GM19193 (cell line): ENCODE data around the gene GPR139.

Source experiments
- POLR2A ChIP-seq: IDR thresholded peaks from 4 replicates; pipeline ENCODE4 v1.6.1; 2011; ENCODE audit not compliant: insufficient read depth, insufficient read length; ENCODE audit errors: extremely low read depth

The GPR139 gene

DNA sequence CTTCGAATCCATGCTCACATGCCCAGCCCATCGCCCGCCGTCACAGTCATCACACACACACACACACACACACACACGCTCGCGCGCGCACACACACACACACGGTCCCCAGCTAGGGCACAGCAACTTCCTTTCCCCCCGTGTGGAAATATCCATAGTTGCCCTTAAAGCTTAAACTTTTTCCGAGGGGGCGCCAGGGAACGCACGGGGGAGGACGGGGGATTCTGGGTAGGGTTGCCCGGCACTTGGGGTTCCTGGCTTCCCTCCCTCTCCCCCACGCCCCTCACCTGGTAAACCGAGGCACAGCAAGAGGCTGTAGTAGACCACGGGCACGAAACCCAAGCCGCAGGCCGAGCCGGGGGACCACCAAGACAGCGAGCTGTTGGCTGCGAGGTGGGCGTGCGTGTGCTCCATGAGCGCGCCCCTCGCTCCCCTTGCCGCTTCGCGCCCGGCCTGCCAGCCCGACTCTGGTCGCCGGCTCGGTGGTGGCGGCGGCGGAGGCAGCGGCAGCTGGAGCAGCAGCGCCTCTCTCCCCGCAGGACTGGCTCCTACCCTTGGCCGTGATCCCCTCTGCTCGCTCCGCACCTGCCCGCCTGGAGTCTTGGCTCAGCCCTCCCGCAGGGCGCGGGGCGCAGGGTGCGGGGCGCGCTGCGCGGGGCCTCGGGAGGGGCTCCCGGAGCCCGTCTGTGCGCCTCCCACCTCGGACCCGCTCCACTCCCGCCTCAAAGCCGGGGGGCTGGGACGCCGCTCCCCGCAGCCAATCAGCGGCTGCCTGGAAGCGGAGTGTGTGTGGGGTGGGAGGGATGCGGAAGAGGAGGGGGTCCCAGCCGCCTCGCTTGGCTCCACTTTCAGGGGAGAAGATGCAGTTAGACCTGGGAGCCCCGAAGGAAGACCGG is at the start of gene GPR139:
TSS of gene GPR139 (minus strand) at position 688 of the 896 bp plus-strand sequence. CDS start at position 414, 274 bp downstream.
- TF ChIP-seq POLR2A, result no peak

DNA sequence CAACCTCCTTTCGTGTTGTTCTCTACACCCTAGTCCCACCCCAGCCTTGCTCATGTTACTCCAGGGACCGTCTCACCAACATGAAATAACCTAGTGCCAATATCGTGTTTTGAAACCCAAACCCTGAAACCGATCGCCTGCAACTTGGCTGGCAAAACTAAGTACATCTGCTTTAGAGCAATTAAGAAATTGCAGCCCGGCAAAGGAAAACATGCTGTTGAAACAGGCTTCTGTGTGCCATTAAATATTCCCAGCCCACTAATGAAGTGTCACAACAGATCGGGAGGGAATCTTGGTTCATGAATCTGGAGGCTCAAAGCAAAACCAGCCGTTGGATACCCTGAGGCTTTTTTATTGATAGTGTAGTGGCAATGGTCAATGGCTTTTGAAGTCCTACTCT is 48.3 kb upstream of the GPR139 start:
- no peak for TF ChIP-seq POLR2A

DNA sequence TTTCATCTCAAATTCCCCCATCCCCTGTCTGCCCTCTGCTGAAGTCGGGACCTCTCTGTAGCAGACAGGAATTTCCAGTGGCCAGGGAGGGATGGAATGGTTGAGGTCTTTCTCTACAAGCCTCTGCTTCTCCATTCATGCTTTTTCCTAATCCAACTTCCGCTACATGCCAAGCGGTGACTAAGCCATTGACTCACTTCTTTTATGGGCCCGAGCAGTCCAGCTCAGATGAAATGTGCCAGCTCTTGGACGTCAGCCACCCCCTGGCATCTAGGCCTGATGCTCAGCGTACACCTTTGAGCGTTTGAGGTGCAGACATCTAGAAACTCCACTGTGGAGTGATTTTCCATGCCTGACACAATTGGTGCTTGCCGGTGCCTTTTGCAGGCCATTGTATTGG is 40.7 kb upstream of the GPR139 start:
- TF ChIP-seq POLR2A, result no peak

DNA sequence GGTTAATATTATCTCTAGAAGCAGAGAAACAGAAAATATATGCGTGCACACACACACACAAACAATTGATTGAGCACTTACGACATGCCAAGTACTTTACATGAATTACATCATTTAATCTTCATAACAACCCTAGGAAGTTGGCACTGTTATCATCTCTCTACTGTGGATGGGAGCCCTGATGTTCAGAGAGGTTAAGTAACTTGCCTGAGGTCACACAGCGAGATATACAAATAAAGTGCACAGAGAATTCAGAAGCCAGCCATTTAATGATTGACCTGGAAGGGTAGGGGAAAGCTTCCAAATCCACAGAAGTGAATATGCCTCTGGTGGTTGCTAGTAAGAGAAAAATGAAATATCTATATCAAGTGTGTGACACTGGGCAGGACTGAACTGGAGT is 37.5 kb upstream of the GPR139 start:
- TF ChIP-seq POLR2A, result no peak

DNA sequence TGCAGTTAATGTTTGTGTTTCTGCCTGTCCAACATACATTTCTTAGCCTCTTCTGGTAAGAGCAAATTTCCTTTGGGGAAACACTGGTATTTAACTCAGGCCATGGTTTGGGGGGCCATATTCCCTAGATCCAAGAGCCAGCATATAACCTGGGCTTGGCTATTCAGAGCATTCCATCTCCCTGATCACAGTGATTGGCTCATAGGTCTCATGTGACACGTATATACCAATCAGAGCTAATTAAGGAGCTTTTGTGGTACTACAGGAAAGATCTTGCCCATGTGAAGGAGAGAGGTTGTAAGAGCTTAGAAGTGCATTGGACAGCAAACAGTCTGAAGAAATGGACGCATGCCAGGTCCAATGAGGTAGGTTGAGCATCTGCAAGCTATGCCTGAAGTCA is 33.4 kb upstream of the GPR139 start:
- no peak for TF ChIP-seq POLR2A

DNA sequence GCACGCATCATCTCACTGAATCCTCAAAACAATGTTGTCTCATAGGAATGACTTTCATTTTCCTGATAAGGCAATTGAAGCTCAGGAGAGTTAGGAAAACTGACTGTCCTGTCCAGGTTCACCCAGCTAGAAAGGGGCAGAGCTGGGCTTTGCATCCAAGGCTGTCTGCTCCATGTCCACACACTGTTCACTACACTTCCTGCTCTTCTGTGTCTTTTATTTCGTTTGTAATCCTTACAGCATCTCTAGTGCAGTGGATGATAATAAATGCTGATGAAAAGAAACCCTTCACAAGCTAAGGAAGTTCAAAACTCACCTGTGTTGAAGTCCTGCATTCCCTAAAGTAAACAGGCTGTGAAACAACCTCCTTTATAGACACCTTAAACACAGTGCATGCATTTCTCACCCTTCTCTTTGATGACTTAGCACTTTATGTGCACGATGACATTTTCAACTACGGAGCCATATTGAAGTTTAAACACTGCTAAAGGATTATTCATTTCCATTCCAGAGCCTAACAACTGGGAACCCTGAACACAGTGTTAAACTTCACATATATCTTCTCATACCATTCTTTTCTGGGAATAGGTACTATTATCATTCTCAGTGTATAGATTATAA is 31.0 kb upstream of the GPR139 start:
- no peak for TF ChIP-seq POLR2A

DNA sequence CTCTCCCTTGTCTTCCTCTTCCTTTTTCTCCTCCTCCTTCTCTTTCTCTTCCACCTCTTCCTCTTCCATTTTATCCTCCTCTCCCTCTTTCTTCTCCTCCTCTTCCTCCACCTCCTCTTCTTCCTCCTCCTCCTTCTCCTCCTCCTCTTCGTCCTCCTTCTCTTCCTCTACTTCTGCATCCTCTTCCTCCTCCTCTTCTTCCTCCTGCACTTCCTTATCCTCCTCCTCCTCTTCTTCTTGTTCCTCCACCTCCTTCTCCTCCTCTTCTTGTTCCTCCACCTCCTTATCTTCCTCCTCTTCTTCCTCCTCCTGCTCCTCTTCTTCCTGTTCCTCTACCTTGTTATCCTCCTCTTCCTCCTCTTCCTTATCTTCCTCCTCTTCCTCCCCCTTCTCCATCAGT is 28.8 kb upstream of the GPR139 start:
- TF ChIP-seq POLR2A, result no peak

DNA sequence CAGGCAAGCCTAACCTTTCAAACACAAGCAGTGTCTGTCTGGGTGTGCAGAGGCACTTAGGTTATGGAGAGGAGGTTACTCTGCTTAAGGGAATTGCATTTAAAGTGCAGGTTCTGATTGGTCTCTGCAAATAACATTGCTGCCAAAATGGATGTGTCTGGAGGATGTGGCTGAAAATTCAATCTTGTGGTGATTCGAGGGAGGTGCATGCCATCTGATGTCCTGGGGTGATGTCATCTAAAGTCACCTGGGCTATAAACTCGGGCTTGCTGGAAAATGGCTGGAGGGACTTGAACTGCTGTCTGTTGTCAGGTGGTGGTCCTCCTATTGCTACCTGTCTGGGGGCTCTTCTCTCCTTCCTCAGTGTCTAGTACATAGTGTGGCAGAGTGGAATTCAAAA is 28.3 kb upstream of the GPR139 start:
- no peak for TF ChIP-seq POLR2A

DNA sequence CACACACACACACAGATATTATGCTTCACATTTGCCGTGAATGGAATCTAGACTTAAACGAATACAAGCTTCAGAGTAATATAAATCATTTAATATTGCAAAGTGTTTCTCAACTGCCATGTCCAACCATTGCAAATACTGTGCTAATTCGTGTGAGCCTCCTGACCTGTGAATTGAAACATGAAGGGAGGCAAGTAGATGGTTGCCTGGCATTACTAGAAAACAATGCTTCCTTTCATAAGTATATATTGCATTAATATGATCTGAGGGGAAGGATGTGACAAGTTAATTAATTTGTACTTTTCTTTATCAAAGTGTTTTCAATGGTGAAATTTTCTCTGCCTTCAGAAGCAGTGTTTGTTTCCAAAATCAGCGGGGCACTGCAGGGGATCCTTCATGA is 25.7 kb upstream of the GPR139 start:
- TF ChIP-seq POLR2A, result no peak

DNA sequence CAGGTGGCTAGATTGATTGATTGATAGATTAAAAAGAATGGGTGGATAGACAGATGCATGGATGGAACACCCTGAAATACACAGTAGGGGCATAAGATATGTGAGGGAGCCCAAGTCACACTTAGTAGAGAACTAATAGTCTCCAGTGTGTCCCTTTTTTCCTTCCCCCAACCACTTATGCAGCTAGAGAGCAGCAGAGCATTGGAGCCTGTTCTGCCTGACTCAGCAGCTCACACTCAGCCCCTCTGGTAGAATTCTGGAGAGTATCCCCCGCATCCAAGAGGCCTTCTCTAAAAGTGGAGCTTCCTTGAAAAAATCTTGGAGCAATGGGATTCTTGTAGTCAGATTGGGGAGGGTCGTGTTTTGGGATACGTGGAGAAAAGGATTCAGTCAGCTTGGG is 20.5 kb upstream of the GPR139 start:
- no peak for TF ChIP-seq POLR2A

DNA sequence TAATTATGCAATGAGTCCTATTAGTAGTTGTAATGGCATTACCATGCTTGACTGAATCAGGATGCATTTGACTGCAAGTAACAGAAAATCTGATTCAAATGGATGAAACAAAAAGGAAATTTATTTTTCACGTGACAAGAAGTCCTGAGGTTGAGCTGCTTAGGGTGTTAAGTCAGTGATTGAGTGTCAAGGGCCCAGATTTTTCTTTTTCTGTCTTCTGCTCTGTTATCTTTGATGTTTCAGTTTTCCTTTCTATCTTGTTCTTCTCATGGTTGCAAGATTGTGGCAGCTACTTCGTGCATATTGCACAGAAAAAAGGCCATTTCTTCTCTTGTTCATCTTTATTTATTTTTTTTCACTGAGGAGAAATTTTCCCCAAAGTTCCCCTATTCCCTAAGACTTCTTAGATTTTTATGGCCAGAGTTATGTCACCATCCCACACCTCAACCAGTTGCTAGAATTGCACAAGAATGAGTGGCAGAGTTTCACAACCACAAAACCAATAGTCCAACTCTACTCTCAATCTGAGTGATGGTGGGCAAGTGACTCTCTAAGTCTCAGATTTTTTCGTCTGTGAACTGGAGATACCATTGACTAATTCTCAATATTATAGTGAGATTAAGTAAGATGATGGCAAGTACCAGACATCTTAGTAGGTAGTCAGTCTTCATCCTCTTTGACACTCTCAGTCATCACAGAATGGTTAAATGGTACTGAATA is 15.7 kb upstream of the GPR139 start:
- no peak for TF ChIP-seq POLR2A

DNA sequence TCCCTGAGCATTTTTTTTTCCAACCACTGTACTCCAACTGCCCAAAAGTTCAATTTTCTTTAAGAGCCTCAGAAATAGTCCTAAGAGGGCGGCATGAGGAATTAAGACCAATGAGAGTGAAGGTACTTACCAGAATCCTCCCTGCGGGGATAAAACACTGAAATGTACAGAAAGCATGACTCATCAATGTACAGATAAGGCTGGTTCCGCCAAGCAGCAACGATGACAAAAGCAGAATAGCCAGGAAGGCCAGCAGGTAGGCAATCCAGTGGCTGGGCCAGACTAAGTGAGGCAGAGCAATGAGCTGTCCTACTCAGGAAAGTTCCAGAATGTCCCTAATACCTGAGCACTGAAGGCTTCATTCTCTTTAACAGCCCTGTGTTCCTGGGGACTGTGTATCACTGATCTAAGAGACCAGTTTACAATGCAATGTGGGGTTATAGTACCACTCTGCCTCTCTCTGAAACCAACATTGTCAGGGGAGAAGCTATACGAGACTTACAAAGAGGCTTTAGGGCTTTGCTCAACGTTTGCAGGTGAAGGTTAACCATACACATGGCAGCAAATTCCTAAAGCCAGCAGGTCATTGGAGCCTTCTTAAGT is 11.0 kb upstream of the GPR139 start:
- no peak for TF ChIP-seq POLR2A

DNA sequence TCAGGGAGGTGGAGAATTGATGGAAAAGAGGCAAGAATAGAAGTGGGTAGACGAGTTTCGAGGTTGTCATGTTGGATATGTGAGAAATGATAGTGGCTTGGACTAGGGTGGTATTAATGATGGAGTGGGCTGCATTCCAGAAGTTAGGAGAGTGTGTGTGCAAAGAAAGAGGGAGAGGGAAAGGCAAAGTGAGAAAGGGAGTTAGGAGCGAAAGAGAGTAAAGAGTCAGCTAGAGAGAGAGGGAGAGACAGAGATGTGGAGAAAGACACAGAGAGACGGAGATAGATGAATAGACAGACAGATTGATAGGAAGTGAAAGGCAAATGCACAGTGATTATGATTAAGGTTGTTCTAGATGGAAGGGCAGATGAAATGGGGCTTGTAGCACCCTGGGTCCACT is 5.4 kb upstream of the GPR139 start:
- TF ChIP-seq POLR2A, result no peak

DNA sequence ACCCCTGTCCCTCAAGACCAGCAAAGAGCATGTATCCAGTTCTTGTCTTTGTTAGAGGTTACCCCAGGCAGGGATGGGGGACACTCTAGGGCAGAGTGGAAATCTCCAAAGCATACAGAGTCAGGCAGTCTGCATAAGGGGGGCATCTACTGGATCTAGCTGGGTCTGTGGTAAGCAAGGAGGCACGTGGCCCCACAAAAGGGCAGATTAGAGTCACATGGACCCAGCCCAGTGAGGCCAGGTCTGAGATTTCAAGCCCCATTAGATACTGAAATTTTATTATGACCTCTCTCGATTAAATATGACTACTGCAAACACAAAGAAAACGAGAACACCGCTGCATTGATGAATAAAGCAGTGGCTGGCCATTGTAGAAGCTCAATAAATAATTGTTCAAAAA is 1.6 kb upstream of the GPR139 start:
- no peak for TF ChIP-seq POLR2A

DNA sequence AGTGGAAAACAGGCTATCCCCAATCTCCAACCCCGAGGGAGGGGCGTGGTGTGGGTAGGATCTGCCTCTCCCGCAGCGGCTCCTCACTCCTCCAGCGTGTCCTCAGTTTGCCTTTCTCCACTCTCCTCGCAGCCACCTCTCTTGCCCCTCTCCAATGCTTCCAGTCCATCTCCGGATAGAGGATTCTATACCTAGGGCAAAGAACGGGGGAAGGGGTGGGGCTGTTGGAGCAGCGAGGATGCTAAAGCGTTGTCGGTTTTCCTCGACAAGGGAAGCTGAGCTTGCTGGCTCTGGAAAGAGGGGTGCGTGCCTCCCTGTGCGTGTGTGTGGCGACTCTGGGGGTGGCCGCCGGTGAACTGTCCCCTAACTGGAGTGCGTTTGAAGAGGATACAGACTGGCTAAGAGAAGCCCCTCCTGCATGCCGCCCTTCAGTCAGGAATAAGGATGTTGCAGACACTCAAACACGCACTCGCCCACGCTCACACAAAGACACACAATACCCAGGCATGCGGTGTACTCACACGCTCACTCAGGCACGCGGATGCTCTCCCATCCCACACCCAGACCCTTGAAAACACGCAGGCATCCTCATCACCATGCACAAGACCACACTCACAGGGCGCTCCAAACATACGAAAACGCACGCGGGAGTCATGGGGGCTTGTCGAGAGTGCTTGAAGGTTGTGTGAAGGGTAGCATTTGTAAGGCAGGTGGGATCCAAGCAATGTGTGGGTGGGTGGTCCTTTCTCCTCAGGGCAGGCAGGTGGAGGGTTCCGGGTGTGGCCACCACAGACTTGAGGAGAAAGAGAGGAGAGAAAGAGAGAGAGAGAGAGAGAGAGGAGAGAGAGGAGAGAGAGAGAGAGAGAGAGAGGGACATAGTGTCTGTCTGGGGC is 655 bp upstream of the GPR139 start:
- TF ChIP-seq POLR2A, result no peak

DNA sequence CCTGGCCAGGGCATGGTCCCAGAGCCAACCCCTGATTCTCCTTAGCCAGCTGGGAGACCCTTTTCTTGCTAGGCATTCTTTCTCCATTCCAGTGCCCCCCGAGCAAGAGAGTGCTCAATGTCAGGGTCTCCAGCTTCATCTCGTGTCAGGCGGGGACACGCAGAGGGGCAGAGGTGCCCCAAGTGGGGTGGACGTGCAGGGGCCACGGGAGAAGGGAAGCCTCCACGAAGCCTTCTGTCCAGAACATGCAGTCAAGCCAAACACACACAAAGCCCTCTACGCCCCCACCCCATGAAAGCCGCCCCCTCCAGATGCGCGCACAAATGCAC is 852 bp downstream of the GPR139 start:
- no peak for TF ChIP-seq POLR2A
